Activated gamma-delta T cell treated with Interleukin-2 at 50 U/mL for 16 hours (primary cell): Measurements from ENCODE around the gene SHCBP1.

Source experiments
- DNase-seq: peaks from one replicate; pipeline ENCODE4 v3.0.0-alpha.2; 2020

SHCBP1 gene

DNA sequence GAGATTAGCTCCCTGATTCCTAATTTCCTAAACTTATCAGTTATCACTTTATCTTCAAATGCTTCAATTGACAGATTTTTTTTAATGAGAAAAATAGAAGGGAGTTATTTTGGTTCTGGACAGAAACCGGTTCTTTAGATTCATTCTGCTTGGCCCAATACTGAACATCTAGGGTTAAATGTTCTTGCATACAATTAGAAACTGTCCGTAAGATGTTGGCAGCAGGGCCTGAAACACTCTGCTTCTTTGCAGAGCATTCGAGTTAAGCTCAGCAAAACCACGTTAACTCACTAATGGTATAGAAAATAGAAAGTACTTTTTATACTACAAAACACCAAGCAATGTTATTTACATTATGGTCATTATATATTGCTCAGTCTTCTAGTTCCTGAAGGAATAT is 7.2 kb downstream of the SHCBP1 start:
- no peak for DNase-seq

- DNase-seq, result no peak
Measured at GRCh38 chr16:46613352-46613751, 7.8 kb downstream of the SHCBP1 start.

GRCh38 chr16:46612121-46612520 is 9.1 kb downstream of the SHCBP1 start:
- DNase-seq, result no peak

GRCh38 chr16:46607529-46607928 is 13.7 kb downstream of the SHCBP1 start:
- no peak for DNase-seq

DNA sequence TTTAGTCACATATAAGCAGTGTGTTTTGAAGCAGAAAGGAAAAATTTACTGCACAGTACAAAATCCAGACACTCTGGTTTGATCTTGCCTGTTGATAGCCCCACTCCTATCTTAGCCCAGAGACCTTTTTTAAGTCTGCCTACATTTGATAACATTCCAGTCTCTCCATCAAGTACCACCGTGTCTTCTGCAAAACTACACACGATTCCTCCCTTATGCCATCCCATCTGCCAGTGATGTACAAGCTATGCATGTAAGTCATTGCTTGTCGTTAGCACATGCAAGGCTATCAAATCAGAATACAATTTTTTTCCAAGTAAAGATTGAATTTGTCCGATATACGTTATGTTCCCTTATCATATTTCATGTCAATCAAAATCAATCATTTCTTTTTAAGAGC is 14.9 kb downstream of the SHCBP1 start:
- DNase-seq, result no peak

- no peak for DNase-seq
Measured at GRCh38 chr16:46591257-46591656, 29.9 kb downstream of the SHCBP1 start.

GRCh38 chr16:46586011-46586577 is 35.1 kb downstream of the SHCBP1 start:
- DNase-seq, result no peak

DNA sequence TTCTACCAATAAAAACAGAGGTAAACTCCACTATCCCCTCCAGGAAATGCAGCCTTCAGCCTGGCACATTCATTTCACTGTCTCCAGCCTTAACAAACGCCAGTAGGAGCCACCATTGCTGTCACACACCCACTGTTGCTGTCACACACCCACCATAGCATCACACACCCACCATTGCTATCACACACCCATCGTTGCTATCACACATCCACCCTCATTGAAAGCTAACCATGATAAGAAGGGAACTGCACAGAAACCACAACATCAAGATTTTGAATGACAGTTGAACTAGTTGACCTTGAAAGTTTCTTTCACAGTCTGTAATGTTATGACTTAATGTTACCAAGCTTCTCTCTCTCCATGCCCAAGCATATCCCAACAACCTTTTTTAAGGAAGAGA is 38.1 kb downstream of the SHCBP1 start:
- no peak for DNase-seq

DNA sequence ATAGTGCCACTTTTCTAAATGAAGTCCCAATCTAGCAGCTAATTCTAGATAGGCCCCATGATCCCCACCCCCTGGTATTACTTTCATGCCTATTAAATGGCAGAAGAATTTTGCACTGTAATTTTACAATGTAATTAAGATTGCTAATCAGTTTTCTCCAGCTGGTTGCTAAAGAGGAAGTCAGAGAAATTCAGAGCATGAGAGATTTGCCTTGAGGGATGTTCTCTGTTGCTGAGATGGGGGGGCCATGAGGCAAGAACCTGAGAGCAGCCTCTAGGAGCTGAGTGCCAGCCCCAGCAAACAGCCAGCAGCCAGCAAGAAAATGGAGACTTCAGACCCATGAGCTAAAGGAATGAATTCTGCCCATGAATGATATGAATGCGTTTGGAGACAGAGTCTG is 38.9 kb downstream of the SHCBP1 start:
- no peak for DNase-seq

- DNase-seq, result no peak
Measured at GRCh38 chr16:46577988-46578579, 43.1 kb downstream of the SHCBP1 start.

DNA sequence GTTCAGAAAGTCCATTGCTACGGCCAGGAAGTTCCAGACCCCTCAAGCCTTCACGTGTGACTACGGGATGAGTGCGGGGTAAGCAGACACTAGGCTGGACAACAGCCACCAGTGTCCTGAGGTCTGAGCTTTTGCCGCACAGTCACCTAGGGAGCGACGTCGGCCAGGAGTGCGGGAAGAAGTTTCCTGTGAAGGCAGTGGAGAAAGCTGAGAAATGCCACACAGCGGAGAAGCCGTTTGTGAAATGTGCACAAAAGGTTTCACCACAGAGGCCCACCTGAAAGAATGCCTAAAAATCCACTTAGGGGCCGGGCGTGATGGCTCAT is 47.4 kb downstream of the SHCBP1 start:
- DNase-seq, result no peak

DNA sequence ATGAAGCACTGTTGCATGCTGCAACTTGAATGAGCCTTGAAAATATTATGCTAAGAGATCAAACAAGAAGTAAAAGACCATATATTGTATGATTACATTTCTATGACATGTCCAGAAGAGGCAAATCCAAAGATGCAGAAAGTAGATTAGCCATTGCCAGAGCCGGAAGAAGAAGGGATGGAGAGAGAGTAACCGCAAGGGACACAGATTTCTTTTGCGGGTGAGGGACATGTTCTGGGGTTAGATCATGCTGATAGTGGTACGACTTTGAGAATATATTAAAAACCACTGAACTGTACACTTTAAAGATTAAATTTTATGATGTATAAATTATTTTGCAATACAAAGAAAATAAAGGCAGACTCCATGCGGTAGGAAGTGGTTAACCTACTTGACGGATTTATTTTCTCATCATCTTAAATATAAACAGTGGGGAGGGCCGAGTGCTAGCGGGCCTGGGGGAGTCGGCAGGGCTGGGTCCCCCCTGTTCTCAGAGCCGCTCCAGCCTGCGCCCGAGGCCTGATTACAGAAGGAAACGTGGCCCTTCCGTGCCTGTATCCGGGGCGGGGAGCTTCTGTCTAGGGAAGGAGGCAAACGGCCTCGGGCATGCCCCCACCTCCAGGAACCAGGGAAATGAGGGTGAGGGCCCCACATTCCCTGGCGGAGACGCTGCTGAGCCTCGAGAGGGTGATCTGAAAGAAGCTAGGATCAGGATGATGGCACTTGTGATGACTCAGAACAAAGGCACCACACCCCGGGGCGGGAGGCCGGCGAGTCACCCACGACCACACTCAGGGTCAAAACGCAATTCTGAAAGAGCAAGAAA is 48.0 kb downstream of the SHCBP1 start:
- DNase-seq, result no peak

DNA sequence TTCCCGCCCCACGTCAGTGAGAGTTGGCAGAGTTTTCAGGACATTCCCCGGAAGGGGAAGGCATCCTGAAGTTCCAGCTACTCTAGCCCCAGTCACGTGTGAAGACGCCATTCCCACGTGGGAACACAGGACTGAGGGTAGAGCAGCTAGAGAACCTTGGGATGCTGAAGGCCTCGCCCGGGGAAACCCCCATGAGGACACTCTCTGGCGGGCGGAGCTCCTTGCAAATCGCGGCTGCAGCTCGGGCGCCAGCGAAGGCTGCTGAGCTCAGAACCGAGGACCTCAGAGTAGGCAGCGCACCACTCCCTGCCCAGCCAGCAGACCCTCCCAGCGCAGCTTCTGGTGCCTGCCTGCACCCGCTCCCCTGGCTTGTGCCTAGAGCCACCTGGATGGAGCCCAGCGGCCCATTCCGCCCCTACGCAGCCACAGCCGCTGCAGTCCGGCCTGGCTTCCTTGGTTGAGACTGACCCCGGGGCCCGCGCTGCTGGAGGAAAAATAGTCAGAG is 51.9 kb downstream of the SHCBP1 start:
- DNase-seq, result no peak

GRCh38 chr16:46568472-46569230 is 52.5 kb downstream of the SHCBP1 start:
- DNase-seq, result no peak

- DNase-seq, result no peak
Measured at GRCh38 chr16:46562979-46563378, 58.2 kb downstream of the SHCBP1 start.

DNA sequence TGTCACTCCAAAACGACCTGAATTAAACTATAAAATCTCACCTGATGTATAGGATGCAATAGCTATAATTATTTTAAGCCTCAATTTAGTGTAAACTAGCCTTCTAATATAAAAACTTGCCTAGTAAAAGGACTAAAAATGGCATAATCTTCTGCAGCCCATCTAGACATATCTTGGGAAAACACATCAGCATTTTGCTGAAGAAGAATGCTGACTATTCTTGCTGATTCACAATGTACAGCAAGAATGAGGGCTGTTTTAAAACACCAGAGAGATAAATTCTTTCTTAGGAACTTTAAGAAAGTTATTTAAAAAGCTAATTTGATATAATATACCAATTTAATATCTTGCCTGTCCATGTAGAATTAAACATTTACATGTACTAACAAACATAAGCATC is 63.2 kb downstream of the SHCBP1 start:
- DNase-seq, result no peak

DNA sequence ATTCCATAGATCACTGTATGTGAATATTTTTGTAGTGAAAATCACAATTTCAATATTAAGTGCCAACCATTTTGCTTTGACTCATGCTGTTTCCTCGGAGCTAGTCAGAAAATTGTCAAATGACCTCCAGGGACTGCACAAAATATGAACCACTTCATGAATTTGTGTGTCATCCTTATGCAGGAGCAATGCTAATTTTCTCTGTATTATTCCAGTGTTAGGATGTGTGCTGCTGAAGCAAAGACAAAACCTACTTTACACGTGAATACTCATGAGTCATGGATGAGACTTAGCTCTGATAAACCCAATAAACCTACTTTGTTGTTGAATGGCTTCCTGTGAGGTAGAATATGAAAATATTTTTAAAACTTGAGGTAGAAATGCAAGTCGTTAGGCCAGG is 65.2 kb downstream of the SHCBP1 start:
- no peak for DNase-seq

DNA sequence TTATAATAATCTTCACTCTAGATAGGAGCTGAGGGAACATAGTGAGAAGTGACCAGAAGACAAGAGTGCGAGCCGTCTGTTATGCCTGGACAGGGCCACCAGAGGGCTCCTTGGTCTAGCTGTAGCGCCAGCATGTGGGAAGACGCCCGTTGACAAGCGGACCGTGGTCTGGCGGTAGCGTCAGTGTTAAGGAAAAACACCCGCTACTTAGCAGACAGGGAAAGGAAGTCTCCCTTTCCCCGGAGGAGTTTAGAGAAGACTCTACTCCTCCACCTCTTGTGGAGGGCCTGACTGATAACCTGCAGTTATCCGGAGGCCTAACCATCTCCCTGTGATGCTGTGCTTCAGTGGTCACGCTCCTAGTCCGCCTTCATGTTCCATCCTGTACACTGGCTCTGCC is 66.7 kb downstream of the SHCBP1 start:
- DNase-seq, result peak; percentile 28

DNA sequence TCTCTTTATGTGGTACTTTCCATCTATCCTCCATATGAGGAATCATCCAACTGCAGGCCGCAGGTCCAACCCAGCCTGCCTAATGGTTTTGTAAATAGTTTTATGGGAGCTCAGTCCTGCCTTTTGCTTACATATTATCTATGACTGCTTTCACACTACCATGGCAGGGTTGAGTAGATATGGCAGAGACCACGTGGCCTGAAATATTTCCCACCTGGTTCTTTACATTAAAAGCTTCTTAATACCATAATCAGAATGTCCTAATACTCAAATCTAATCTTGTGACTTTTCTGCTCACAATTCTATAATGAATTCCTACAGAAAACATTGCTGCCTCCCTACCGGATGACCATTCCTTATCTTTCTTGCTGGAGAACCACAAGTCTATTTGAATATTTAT is 71.7 kb downstream of the SHCBP1 start:
- DNase-seq, result no peak
